Measurements from ENCODE around the gene NPPB.
A peak's percentile ranks its signal among the peaks of the same experiment; 100 is the strongest.

The NPPB gene

DNA sequence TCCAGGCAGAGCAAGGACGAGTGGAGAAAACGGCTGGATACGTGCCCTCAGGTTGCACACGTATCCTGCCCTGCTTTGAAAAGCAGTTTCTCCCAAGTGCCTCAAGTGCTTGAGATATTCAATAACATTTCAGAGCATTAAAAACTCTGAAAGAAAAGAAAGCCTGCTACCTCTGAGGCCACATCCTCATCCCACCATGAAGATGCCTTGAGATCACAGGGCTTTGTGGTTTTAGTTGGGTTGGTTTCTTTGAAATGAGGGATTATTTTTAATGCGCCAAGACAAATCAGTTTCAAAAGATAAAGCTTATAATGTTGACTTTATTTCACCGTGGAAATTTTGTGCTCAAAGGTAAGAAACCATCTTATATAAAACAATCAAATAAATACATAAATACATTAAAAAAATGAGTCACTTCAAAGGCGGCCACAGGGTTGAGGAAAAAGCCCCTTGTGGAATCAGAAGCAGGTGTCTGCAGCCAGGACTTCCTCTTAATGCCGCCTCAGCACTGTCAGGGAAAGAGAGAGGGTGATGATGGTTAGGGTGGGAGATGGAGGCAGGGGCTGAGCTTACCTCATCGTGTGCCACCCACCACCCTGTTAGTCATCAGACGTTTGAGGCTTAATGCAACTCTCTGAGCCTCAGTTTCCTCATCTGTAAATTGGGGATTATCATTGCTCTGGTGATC is 1.4 kb downstream of the NPPB start:
- no peak for DNase-seq (ENCODE audit: low spot score)

DNA sequence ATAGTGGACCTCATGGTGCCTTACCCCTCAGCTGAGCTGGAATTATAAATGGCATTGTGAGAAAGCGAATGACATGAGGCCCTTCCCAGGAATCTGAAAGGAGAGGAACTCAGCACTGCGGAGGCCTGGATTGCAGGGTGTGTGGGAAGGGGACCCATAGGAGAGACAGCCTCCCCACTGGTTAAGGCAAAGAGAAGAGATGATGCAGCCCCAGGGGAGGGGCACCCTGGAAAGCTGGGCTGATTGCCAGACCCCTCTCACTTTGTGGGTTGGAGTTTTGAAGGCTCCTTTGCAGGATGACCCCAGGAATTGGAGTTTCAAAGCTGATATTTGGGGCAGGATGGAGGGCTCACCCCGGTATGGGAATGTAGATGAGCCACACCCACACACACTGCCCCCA is 2.0 kb downstream of the NPPB start:
- DNase-seq (ENCODE audit: low spot score), result no peak

DNA sequence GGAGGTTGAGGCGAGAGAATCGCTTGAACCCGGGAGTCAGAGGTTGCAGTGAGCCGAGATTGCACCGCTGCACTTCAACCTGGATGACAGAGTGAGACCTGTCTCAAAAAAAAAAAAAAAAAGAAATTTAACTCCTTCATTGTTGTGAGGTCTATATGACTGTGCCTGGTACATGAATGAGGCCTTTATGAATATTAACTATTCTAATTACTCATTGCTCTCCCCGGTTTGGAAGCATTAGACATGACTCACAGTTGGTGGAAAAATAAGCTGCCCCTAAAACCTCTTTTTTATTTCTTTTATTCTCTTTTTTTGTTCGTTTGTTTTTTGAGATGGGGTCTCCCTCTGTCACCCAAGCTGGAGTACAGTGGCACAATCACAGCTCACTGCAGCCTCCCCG is 3.3 kb downstream of the NPPB start:
- DNase-seq (ENCODE audit: low spot score), result no peak

DNA sequence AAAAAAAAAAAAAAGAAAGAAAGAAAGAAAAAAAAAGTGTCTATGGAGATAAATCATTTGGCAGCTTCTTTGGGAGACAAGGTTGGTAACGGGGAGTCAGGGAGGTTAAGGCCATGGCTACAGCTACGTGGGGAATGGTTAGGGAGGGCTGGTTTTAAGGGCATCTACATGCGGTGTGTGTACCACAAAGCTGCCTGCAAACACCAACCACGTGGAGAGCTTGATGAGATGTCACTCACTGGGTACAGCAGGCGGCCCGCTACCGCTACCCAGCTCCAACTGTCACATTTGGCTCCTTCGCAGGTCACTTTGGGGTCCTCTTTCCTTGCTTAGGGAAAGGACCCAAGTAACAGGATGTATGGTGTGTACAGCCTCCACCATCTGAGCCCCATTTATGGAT is 4.2 kb downstream of the NPPB start:
- no peak for DNase-seq (ENCODE audit: low spot score)

DNA sequence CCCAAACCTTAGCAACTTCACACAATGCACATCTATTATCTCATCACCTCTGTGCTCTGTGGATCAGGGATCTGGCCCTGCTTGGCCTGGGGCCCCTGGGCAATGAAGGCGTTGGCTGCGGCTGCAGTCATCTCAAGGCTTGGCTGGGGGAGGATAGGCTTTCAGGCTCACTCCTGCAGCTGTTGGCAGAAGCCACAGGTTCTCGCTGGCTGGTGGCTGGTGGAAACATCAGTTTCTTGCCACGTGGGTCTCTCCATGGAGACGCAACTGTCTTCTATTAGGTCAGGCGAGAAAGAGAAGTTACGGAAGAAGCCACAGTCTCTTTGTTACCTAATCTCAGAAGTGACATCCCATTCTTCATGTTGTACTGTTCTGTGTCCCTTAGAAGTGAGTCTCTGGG is 7.6 kb downstream of the NPPB start:
- no peak for DNase-seq (ENCODE audit: low spot score)

DNA sequence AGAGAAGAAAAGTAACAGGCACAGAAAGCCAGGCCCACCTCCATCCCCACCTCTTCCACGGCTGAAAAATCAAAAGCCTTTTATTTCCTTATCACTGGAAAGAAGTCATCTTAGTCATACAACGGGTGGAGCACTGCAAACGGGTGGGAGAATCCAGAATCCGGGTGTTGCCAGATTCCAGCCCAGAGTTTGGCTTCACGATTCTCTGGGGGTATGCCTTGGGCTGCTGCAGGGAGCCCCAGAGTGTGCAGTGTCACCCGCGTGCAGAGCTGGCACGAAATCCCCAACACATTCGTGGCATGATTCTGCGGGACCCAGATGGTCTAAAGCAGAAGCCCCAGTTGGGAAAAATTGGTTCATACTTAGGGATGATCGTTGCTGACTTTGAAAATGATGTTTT is 8.6 kb downstream of the NPPB start:
- no peak for DNase-seq (ENCODE audit: low spot score)

DNA sequence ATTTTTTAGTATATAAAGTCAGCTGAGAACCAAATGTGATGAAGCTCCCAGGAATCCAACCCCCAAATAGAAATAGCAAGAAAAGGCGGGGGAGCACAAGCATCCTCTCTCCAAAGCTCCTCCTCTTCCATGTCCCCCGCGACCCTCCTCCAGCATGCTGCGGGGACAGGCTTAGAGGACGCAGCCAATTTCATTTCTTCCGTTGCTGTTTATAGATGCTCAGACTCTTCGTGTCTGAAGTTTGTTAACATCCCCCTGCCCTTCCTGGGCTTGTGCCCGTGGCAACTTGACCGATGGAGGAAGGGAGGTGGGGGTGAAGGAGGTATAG is 10.4 kb downstream of the NPPB start:
- no peak for DNase-seq (ENCODE audit: low spot score)

DNA sequence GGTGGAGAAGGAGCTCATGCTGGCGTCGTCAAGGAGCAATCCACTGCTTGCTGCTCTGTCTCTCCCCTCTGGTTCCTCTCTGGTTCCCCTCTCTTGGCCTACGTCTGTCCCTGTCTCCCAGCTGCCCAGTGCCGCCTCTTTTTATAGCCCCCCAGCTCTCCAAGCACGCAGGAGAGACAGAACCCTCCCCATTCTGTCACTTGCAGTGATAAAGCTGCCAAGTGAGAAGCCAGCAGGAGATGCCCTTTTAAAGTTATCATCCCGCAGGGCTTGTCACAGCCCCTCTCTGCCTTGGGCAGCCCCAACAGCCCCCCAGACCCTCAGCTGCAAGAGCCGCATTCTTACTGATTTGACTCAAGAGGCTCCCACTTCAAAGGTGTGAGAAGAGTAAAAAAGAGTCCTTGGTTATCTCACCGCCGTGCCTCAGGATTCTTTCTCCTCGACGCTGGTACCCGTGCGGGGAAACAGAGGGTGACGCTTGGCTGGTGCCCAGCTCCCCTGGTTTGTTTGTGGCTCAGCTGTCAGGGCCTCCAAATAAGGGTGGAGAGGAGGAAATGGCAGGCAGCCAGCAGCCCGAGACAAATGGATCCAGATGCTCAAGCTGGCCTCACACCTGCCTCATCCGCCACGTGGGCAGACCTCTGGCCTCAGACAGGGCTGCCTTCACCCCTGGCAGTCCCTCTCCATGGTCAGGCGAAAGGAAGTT is 10.9 kb downstream of the NPPB start, which contains the start of gene NPPA:
Gene NPPA, minus strand, starts transcription at position 117 of the 706 bp plus-strand sequence. Its CDS starts 99 bp downstream, at position 18.
- DNase-seq (ENCODE audit: low spot score), result no peak

DNA sequence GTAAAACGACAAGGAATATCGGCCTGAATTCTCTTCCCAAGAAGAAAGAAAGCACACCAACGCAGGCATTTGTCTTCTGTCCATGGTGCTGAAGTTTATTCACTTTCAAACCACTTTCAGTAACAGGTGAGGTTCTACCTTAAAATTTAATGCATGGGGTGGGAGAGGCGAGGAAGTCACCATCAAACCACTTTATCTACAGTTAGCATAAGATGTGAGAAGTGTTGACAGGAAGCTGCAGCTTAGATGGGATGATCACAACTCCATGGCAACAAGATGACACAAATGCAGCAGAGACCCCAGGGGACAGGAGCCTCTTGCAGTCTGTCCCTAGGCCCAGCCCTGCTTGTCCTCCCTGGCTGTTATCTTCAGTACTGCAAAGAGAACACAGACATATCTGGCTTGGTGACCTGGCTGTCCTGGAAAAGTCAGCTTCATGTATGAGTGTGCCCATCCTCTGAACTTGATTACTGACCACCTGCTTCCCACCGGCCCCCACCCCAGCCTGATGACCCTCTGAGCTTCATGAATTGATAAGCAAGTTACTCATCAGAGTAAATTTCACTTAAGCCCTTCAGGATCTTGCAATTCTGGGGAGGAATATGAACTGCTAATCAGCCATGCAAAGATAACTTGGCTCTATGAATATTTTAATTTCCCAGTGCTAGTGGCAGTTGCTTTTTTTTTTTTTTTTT is 13.0 kb downstream of the NPPB start:
- DNase-seq (ENCODE audit: low spot score), result no peak

DNA sequence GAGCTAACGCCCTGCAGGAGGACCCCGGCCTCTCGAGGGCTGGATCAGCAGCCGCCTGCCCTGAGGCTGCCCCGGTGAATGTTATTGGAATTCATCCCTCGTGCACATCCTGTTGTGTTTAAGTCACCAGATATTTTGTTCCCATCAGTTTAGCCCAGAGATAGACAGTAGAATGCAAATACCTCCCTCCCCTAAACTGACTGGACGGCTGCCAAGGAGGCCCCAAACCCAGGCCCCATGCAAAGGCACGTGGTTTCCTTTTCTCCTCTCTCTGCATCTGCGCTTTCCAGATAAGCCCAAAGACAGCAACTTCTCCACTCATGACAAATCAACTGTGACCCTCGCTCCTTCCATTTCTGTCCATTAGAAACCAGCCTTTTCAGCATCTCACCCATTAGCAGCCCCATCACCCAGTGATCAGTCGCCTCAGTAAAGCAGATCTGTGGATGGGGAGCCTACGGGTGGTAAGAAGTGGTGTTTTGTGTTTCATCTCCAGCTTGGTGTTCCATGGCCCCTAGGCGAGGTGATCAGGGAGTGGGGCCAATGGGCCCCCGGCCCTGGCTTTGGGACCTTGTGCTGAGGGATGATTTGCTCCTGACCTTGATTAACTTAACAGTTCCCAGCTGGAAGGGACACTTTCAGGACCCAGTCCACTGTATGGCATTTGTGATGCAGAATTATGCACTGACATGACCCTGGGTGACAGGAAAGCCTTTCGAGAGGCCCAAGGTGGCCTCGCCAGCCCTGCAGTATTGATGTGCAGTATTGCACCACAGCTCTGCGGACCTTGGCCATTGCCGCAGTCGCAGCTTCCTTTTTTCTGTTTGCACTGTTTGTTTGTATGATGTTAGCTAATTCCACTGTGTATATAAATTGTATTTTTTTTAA is 16.3 kb downstream of the NPPB start:
- DNase-seq (ENCODE audit: low spot score), result peak; percentile 80

DNA sequence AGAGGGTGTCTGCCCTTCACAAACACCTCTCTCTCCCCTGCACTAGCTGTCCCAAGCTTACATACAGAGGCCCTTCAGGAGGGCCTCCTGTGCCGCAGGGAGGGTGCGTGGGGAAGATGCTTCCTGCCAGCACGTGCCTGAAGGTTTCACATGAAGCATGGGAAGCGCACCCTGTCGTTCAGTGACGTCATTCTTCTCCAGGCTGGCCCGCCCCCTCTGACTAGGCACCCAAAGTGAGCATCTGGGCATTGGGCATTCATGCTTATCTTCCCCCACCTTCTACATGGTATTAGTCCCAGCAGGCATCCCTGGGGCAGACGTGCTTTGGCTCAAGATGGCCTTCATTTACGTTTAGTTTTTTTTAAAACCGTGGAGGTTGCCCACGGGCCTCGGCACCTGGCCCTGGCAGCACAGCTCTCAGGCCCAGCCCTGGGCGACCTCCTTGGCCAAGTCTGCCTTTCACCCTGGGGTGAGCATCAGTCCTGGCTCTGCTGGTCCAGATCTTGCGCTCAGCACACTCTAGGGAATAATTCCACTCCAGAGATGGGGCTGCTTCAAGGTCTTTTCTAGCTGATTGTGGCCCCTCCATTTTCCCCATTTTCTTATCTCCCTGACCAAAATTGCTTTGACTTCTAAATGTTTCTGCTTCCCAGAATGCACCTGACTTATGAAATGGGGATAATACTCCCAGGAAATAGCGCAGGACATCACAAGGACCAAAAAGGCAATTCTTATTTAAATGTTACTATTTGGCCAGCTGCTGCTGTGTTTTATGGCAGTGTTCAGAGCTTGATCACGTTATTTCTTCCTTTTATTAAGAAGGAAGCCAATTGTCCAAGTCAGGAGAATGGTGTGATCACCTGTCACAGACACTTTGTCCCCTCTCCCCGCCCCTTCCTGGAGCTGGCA is 17.2 kb downstream of the NPPB start:
- no peak for DNase-seq (ENCODE audit: low spot score)

DNA sequence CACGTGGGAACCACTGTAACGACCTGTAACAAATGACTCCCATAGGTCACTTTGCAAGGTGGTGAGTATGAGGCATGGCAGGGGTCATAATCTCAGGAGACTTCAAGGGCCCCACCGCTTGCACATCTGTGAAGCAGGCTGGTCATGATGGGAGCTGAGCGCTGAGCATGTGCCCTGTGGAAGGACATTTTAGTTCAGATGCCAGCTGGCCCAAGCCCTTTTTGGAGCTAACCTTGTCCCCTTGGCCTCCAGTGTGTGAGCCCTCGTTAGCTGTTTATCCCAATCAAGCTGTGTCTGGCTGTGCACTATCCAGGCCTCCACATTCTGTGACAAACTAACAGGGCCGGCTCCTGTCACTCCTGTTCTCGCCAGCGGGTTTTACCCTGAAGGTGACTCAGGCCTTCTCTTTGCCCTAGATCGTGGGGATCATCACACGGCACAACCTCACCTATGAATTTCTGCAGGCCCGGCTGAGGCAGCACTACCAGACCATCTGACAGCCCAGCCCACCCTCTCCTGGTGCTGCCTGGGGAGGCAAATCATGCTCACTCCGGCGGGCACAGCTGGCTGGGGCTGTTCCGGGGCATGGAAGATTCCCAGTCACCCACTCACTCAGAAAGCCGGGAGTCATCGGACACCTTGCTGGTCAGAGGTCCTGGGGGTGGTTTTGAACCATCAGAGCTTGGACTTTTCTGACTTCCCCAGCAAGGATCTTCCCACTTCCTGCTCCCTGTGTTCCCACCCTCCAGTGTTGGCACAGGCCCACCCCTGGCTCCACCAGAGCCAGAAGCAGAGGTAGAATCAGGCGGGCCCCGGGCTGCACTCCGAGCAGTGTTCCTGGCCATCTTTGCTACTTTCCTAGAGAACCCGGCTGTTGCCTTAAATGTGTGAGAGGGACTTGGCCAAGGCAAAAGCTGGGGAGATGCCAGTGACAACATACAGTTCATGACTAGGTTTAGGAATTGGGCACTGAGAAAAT is 18.7 kb downstream of the NPPB start:
- no peak for DNase-seq (ENCODE audit: low spot score)

DNA sequence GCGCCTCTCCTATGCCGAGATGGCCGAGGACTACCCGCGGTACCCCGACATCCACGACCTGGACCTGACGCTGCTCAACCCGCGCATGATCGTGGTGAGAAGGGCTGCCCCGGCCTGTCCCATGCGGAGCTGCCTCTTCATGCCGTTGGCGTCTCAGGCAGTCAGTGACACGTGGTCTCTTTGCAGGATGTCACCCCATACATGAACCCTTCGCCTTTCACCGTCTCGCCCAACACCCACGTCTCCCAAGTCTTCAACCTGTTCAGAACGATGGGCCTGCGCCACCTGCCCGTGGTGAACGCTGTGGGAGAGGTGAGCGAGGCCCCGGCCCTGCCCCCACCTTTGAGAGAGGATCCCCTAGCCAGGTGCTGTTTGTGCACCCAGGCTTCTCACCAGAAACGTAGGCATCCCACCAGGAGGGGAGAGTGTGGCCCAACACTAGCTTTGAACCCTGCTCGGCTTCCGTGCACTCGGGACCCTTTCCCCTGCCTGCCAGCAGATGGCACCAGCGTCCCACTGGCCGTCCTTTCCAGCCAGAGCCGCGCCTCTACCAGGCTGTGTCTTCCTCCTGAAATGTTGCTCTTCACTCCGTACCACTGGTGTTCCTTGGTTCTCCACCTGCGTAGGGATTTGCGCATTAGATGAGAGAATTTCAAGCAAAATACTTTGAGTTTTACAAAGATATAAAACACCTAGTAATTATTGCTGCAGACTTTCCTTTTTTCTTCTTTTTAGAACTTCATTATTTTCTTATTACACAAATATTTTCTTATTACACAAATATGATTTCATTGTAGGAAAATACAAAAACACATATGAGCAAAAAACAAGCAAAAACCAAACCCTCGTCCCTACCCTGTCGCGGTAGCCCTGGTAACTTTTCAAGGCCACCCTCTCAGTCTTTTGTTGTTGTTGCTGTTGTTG is 20.1 kb downstream of the NPPB start:
- DNase-seq (ENCODE audit: low spot score), result peak; percentile 87

DNA sequence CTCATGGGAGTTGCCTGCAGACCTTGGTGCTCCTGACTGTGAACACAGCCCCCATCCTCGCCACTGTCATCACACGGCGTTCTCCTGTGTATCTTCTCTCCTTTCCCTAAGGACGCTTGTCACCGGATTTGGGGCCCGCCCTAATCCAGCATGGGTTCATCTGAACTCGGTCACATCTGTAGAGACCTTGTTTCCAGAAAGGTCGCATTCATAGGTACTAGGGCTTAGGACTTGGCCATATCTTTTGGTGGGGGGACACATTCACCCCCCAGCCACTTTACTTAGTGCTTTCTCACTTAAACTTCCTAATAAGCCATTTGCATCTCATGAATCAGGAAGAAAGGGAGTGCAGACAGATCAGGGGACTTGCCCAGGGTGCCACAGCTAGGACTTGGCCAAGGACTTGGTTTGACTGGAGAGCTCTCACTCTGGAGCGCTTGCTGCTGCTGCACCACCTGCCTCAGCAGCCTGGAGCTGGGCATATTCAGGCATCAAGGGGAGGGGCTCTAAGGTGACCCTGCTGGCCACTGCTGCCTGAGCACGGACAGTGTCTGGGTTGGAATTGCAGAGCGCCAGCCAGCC is 20.9 kb downstream of the NPPB start:
- DNase-seq (ENCODE audit: low spot score), result no peak

DNA sequence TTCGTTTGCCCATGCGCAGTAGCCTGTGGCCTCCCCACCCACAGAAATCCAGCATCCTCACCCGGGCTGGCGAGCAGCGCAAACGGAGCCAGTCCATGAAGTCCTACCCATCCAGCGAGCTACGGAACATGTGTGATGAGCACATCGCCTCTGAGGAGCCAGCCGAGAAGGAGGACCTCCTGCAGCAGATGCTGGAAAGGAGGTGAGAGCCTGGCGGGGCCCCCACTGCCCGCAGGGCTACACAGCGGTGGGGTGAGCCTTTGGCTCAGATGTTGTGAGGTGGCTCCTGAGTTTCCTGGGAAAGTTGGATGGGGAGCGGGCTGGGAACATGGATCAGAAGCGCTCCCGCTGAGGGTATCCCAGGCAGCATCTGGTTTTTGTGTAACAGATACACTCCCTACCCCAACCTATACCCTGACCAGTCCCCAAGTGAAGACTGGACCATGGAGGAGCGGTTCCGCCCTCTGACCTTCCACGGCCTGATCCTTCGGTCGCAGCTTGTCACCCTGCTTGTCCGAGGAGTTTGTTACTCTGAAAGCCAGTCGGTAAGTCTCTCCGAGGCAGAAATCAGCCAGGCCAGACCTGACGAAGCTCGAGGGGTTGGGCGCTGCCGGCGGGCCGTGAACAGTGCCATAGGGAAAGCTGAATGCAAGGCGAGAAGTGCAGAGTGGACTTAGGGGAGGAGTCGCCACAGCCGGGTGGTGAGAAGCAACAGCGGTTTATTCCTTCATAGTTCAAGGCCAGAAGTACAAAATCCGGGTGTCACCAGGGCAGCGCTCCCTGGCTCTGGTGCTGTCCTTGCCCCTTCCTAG is 21.6 kb downstream of the NPPB start:
- DNase-seq (ENCODE audit: low spot score), result no peak

DNA sequence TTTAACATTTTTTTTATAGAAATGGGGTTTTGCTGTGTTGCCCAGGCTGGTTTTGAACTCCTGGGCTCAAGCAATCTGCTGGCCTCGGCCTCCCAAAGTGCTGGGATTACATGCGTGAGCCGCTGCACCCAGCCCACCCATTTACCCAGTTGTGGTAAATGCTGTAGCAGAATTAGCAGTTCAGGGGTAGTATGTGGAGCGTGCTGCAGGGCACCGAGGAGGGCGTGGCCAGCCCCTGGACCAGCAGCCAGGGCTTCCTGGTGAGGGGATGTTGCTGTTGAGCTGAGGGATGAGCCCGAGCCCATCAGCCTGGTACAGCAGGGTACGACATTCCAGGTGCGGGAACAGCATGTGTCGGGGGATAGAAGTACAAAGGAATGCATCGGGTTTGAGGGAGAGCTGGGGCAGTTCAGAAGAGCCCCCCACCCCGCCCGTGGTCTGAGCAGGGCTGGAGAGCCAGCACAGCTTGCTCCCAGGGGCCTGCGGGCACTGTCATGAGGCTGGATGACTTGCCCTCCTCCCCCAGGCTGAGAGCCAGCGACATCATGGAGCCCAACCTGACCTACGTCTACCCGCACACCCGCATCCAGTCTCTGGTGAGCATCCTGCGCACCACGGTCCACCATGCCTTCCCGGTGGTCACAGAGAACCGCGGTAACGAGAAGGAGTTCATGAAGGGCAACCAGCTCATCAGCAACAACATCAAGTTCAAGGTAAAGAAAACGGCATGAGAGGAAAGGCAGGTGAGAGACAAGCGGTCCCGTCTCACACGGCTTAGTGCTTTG is 23.1 kb downstream of the NPPB start:
- DNase-seq (ENCODE audit: low spot score), result no peak

DNA sequence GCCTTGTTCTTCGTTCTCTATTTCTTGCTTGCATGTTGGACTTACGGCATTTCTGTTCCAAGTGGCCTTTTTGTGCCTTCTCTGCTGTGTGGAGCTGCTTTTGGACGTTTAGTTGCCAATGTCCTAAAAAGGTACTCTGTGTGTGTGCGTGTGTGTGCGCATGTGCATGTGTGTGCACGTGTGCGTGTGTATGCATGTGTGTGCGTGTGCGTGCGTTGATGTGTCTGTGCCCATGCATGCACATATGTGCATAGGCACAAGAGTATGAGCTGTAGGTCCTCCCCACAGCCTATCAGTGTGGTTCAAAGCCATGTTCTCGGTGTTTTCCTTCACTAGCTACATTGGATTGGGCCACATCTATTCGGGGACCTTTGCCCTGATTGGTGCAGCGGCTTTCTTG is 24.8 kb downstream of the NPPB start:
- no peak for DNase-seq (ENCODE audit: low spot score)
